Coronary artery (tissue), 2 donors: ENCODE measurements around the gene APC2.

Source experiments
- DNase-seq: peaks from one replicate; pipeline ENCODE4 v3.0.0-alpha.2; 2017; ENCODE audit warnings: low spot score
- H3K27ac ChIP-seq, 2 donors: fragments of 200-600 bp; sonication (generic); one replicate each; pipeline ENCODE4 v1.5.1; 2016 to 2019
- H3K4me3 ChIP-seq: fragments of 200-600 bp; sonication (generic); 2 replicates; pipeline ENCODE4 v1.5.1; 2016; ENCODE audit warnings: mild to moderate bottlenecking, moderate library complexity
- CTCF ChIP-seq: fragments of 200-600 bp; sonication (generic); IDR thresholded peaks from one replicate; pipeline ENCODE4 v1.5.1; 2019; ENCODE audit warnings: antibody characterized with exemption

The APC2 gene

GRCh38 chr19:1451916-1452801, 2.2 kb downstream of the APC2 start:
- no peak for TF ChIP-seq CTCF
- no peak for DNase-seq
- Histone ChIP-seq H3K4me3 (no peak overlapping the region), H3K27ac (no peak overlapping the region)

DNA sequence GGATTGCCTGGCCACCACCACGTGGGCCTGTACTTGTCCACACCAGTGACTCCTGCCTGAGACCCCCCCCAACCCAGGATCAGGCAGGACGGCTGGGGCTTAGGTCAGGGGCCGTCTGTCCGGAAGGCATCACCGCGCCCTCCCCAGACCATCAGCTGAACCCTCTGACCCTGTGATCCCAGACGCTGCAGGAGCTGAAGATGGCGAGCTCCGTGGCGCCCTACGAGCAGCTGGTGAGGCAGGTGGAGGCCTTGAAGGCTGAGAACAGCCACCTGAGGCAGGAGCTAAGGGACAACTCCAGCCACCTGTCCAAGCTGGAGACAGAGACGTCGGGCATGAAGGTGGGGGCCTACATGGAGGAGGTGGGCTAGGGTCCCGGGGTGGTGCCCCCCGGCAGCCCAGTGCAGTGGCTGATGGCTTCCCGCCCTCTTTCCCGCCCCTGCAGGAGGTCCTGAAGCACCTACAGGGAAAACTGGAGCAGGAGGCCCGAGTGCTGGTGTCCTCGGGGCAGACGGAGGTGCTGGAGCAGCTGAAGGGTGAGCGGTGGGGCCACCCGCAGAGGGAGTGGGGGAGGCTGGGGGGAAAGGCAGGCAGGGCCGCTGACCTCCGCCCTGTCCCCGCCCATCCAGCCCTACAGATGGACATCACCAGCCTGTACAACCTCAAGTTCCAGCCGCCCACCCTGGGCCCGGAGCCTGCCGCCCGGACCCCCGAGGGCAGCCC, 3.0 kb downstream of the APC2 start:
- no peak for TF ChIP-seq CTCF
- no peak for DNase-seq
- H3K4me3 ChIP-seq: peak overlapping the region; percentile 42
- no peak overlapping the region for H3K27ac ChIP-seq

DNA sequence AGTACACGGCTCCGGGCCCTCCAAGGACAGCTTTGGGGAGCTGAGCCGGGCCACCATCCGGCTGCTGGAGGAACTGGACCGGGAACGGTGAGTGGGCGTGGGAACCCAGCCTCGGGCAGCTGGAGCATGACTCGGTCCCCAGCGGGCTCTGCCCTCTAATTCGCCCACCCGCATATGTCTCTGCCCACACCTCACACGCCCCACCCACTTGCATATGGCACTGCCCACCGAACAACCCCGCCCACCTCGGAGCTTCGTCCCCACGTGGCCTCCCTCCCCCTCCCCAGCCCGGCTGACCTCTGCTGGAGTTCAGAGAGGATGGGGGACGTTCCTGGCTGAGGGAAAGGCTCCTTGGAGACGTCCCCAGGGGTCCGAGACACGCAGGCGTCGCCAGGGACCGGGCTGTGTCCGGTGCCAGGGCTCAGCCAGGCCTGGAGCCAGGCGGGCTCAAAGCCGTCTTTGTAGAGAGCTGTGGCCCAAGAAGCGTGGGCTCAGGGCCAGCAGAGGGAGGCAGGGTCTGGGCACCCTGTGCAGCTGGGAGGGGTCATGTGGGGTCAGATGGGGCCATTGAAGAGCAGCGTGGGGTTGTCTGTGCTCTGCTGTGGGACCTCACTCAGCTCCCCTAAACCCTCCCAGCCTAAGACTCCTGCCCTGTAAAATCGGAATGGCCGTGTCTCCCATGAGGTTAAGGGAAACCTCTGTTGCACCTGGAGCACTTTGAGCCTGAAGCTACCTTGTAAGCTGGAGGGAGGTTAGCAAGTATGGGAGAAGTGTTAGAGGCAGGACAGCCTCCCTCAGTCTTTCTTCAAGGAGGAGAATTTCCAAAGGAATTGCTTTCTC, 3.8 kb downstream of the APC2 start:
- no peak for DNase-seq
- no peak for TF ChIP-seq CTCF
- Histone ChIP-seq H3K27ac (no peak overlapping the region), H3K4me3 (peak overlapping the region; percentile 42)

DNA sequence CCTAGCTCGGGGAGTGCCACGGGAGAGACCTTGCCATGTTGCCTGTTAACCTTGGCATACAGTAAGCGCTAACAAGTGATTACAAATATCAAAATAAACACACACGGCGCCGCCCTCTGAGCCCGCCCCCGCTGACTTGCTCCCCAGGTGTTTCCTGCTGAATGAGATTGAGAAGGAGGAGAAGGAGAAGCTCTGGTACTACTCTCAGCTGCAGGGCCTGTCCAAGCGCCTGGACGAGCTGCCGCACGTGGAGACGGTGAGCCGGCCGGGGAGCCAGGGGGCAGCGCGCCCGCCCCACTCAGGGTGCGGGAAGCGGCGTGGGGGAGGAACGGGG, 5.0 kb downstream of the APC2 start:
- no peak for DNase-seq
- no peak overlapping the region for H3K4me3 ChIP-seq
- no peak overlapping the region for H3K27ac ChIP-seq
- no peak for TF ChIP-seq CTCF

DNA sequence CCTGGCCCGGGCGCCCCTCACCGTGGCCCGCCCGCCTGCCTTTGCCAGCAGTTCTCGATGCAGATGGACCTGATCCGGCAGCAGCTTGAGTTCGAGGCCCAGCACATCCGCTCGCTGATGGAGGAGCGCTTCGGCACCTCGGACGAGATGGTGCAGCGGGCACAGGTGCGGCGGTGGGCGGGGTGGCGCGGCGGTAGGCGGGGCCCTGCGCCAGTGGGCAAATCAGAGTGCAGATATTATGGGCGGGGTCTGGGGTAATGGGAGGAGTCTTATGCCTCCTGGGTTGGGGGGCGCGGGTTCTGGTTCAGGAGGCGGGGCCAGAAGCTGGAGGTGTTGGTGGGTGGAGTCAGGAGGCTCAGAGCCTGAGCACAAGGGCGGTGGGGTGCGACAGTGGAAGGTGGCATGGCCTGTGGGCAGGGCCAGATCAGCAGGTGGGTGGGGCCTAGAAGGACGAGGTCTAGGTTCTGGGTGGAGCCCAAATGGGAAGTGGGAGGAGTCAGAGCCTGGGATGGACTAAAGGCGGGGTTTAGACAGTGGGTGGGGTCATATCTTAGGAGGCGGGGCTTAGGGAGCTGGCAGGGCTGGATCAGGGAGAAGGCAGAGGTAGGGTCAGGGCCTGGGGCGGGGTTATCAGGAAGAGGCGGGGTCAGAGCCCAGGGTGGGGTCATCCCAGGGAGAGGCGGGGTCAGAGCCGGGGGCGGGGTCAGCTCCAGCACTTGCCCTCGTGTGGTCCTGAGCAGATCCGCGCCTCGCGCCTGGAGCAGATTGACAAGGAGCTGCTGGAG, 5.6 kb downstream of the APC2 start:
- DNase-seq: no peak
- Histone ChIP-seq H3K27ac (no peak overlapping the region), H3K4me3 (no peak overlapping the region)
- no peak for TF ChIP-seq CTCF

GRCh38 chr19:1456121-1456900, 6.4 kb downstream of the APC2 start:
- DNase-seq: no peak
- TF ChIP-seq CTCF: no peak
- Histone ChIP-seq H3K4me3 (no peak overlapping the region), H3K27ac (no peak overlapping the region)
